Inflammatory macrophage treated with lipopolysaccharide for 1 hour (primary cell): ENCODE data around the gene EXT2.

ENCODE experiments used
- DNase-seq, 2 donors: peaks; one replicate each; pipeline ENCODE4 v3.0.0-alpha.2; 2020 to 2022

EXT2 gene

GRCh38 chr11:44269369-44270351 is 174.2 kb downstream of the EXT2 start:
- no peak for DNase-seq

- DNase-seq, result no peak
These were observed 175.2 kb downstream of the EXT2 start for GRCh38 chr11:44270403-44271273.

- no peak for DNase-seq
These were observed 175.8 kb downstream of the EXT2 start for GRCh38 chr11:44271286-44271685.

- DNase-seq, result no peak
These were observed 178.9 kb downstream of the EXT2 start for GRCh38 chr11:44274404-44274803.

GRCh38 chr11:44275241-44275640 is 179.8 kb downstream of the EXT2 start:
- no peak for DNase-seq

- DNase-seq, result no peak
These were observed 180.6 kb downstream of the EXT2 start for GRCh38 chr11:44275961-44276550.

GRCh38 chr11:44277196-44278090 is 182.0 kb downstream of the EXT2 start:
- no peak for DNase-seq

- no peak for DNase-seq
These were observed 184.0 kb downstream of the EXT2 start for GRCh38 chr11:44279483-44279882.

GRCh38 chr11:44280257-44280656 is 184.8 kb downstream of the EXT2 start:
- DNase-seq, result no peak

- no peak for DNase-seq
These were observed 185.7 kb downstream of the EXT2 start for GRCh38 chr11:44281151-44281550.

GRCh38 chr11:44282620-44283019 is 187.1 kb downstream of the EXT2 start:
- no peak for DNase-seq

GRCh38 chr11:44285756-44286155 is 190.3 kb downstream of the EXT2 start:
- DNase-seq, result no peak

- peak; percentile 30 to 82 for DNase-seq
These were observed 190.9 kb downstream of the EXT2 start for GRCh38 chr11:44286268-44286880.

- no peak for DNase-seq
These were observed 191.4 kb downstream of the EXT2 start for GRCh38 chr11:44286911-44287310.

GRCh38 chr11:44288133-44288526 is 192.7 kb downstream of the EXT2 start:
- no peak for DNase-seq

- no peak for DNase-seq
These were observed 194.7 kb downstream of the EXT2 start for GRCh38 chr11:44290208-44290607.
